Choroid plexus epithelial cell (primary cell): ENCODE measurements around the gene DLX4.
A peak's percentile ranks its signal among the peaks of the same experiment; 100 is the strongest.

ENCODE experiments used
- DNase-seq: peaks from one replicate; pipeline ENCODE4 v3.0.0-alpha.2; 2010; ENCODE audit warnings: low read depth
- H3K4me3 ChIP-seq: 2 replicates; pipeline ENCODE4 v1.5.1; 2011; ENCODE audit warnings: low read depth, mild to moderate bottlenecking, control low read depth, low read length, moderate library complexity
- CTCF ChIP-seq: conservative IDR thresholded peaks from 2 replicates; pipeline ENCODE4 v1.5.1; 2011; ENCODE audit warnings: low read depth, mild to moderate bottlenecking, control low read depth, inconsistent platforms, low read length, moderate library complexity

The DLX4 gene

DNA sequence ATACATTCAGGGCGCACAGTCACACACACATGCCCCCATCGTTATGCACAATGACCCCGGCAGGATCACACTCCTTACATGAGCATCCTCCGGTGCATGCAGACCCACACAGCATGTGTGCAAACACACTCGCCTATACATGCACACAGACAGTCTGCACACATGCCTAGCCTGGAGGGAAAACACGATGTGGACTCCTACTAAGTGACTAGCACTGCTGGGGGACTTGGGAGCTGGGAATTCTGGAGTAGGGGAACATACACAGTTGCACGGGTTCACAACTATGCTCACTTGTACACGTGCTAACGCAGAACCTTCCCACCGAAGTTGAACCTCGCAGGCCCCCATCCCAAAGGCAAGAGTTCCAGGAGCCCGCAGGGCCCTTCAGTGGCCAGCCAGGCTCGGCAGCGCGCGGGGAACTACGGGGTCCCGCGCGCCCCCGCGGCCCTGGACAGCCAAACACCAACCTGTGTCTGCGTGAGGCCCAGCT lies 24.0 kb downstream of the DLX4 start:
- TF ChIP-seq CTCF: no peak
- H3K4me3 ChIP-seq: no peak overlapping the region
- no peak for DNase-seq

DNA sequence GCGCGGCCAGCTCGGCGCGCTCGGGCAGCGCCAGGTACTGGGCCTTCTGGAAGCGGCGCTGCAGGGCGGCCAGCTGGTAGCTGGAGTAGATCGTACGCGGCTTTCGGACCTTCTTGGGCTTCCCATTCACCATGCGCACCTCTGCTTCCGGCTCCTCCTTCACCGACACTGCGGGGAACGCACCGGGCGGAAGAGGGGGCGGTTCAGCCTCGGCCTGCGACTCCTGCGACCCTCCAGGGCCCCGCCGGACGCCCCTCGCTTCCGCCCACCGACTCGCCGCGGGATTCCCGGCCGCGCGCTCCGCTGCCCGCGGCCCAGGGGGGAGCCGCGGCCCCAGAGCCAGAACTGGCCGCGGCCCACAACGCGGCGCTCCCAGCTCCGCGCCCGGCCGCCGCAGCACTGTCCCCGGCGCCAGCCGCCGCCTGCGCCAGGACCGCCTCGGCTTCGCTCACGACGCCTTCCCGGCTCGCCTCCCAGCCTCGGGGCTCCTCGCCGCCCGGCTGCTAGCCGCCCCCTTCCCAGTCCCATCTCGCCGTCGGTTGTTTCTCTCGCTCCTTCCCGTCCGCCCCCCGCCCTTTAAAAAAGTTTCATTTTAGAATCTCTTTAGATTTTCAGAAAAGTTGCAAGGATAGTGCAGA lies 24.6 kb downstream of the DLX4 start:
- no peak for TF ChIP-seq CTCF
- peak overlapping the region; percentile 28 for H3K4me3 ChIP-seq
- no peak for DNase-seq

DNA sequence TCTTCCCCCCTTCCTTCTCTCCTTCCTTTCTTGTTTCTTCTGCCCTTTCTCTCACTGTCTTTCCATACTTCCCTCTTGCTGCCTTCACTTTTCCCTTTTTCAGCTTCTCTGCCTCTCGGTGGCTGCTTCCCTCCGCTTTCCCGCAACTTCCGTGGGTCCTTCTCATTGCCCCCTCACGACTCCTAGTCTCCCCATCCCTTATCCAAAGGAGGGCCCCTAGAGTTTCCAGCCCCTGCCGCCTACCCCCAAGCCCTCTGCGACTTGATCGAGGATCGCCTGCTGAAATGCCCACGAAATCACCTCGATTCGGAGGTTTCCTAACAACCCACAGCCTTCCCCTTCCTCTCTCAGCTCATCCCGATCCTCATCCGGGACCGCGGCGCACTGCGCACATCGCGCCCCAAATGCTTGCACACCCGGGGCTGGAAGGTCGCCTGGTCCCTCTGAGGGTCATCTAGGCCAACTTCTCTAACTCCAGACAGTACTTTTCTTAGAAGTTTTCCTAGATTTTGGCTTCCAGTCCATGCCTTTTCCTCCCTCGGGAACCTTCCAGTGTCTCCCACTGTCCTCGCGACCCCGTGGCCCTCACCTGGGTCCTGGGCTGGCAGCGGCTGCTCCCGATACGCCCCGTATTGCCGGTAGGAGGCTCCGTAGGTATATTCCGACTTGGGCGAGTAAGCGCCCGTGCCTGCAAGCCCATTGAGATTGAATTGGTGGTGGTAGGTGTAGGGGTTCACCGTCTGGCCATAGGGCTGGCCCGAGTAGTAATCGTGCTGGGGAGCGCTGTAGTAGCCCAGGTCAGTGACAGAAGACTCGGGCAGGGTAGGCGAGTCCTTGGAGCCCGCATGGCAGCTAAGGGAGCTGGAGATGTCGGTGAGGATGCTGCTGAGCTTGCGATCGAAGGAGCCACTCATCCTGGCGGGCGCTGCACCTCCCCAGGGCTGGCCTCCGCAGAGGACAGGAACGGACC lies 25.4 kb downstream of the DLX4 start:
- no peak overlapping the region for H3K4me3 ChIP-seq
- DNase-seq: no peak
- TF ChIP-seq CTCF: no peak

DNA sequence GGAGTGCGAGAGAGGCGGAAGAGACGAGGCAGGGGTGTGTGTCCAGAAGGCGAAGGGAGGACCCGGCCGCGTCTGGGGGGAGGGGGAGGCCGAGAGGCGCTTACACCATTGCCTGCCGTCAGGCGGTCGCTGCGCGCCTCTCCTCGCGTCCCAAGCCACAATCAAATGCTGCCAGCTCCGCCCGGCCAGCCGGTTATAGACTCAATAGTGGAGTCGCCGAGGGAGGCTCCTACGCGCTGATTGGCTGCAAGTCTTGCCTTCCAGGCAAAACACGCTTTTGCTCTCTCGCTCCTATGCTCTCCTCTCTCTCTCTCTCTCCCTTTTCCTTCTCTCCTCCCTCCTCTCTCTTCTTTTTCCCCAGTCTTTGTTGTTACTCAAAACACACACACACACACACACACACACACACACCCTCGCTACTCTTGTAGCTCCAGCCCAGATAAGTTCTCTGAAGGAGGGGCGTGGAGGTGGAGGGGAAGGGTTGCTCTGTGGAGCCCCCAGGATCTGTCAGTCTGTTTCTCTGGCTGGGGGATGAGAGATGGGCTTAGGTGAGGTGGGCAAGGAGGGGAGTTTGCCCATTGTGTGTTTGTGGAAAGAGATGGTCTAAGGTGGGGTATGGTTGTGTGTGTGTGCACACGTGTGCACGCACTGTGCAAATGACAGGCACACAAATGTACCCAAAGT lies 26.2 kb downstream of the DLX4 start, which contains the start of gene DLX3:
TSS of gene DLX3 (minus strand) at position 170 of the 684 bp plus-strand sequence. CDS start 226 bp downstream, outside the sequence.
- peak; percentile 65 for DNase-seq
- H3K4me3 ChIP-seq: no peak within 1 kb of the TSS
- no peak for TF ChIP-seq CTCF

DNA sequence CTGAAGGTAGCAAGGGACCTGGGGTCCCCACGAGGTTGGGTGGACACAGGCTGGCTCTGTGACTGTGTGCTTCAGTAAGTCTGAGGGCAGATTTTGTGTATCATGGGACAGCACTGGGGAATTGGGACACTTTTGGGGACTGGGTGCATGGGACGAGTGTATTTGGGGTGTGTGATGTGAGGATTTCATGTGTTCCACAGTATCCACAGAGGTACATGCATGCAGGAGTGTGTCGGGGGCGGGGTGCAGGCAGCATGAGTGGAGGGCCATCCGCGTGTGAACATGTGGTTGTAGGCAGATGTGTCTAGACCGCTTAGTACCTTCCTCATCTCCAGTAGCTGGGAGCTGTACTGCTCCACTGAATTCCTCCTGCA lies 27.1 kb downstream of the DLX4 start:
- H3K4me3 ChIP-seq: no peak overlapping the region
- TF ChIP-seq CTCF: no peak
- DNase-seq: no peak

GRCh38 chr17:49996495-49997300 lies 27.7 kb downstream of the DLX4 start:
- no peak overlapping the region for H3K4me3 ChIP-seq
- TF ChIP-seq CTCF: peak; percentile 92
- peak; percentile 34 for DNase-seq
